Occipital lobe (tissue), 2 donors: ENCODE measurements around the gene YBEY. TPM values are rescaled to one million over a fixed set of nuclear protein-coding genes. Genes with fewer than 3 reads are reported as not detected.
A peak's percentile ranks its signal among the peaks of the same experiment; 100 is the strongest.
"Not testable (repeated sequence)": the region's sequence is repeated elsewhere in the genome, so short reads cannot be mapped to it uniquely, and the experiment has no call there.

Experiments used
- DNase-seq: peaks from one replicate; lab custom pipeline; 2025; lab: John Stamatoyannopoulos, UW
- total RNA-seq: library from RNA; depleted of rRNA; stranded (reverse); fragments of >200 nt; gene quantifications from one replicate; pipeline ENCODE4 v1.2.3, GENCODE V29; 2014

Gene YBEY, protein sequence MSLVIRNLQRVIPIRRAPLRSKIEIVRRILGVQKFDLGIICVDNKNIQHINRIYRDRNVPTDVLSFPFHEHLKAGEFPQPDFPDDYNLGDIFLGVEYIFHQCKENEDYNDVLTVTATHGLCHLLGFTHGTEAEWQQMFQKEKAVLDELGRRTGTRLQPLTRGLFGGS
- total RNA-seq = 11.7 TPM

GRCh38 chr21:46285761-46286647 lies at the start of gene YBEY:
Gene YBEY, plus strand, starts transcription at chr21:46286342. Its CDS starts 572 bp downstream, at chr21:46286914.
- DNase-seq = peak; percentile 89

GRCh38 chr21:46237474-46237873 lies 48.7 kb upstream of the YBEY start:
- DNase-seq = no peak

DNA sequence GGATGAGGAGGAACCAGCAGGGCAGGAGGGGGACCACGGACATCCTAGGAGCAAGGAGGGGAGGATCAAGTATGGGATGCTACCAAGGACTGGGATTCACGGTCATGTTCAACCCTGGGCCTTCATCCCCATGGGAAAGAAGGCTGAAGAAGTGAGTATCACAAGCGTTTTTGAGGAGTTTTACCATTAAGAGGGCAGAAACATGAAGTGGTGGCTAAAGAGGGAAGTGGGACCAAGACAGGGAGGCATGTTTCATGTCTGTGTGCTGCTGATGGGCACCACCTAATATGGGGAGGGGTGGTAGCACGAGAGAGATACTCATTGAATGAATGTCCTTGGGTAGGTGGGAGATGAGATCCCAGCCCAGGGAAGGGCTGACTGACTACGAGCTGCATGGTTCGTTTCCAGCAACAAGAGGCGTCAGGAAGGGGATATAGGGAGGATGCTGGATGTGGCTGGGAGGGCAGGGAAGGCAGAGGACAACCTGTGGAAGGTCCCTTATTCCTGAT lies 46.3 kb upstream of the YBEY start:
- DNase-seq = no peak

GRCh38 chr21:46241577-46241976 lies 44.6 kb upstream of the YBEY start:
- not testable (repeated sequence) for DNase-seq

- DNase-seq = no peak
These were observed 42.8 kb upstream of the YBEY start for GRCh38 chr21:46243325-46243724.

DNA sequence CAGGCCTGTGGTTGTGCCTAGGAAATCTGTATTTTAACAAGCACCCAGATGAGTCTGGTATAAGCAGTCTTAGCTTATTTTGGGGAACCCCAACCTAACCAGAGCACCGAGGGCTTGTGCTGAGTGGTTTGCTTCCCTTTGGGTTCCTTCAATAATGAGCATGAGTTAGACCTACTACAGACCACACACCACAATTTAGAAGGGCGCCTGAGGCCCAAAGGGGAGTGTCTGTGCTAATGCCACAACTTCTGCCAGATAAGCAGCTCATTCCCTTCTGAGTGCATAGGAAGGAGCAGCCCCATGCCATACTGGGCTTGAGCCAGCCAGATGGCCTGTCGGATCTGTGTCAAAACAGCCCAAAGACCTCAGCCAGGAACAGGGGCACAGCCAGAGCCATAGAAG lies 42.2 kb upstream of the YBEY start:
- DNase-seq = no peak

DNA sequence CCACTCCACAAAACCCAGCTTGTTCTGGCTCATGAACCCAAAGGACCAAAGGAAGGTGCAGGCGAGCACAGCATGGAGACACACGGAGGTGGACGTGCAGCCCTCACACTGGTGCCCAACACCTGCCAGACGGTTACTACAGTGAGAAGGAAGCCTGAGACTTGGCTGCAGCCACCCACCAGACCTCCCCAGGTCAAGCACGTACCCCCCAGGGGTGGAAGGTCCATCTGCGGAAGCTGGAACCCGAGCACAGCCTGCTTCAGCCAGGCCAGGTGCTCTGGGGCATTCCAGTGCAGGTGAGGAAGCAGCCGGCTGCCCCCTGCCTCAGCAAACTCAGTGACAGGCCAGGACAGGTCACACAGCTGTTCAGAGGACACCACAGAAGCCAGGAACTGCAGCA lies 41.5 kb upstream of the YBEY start:
- no peak for DNase-seq

DNA sequence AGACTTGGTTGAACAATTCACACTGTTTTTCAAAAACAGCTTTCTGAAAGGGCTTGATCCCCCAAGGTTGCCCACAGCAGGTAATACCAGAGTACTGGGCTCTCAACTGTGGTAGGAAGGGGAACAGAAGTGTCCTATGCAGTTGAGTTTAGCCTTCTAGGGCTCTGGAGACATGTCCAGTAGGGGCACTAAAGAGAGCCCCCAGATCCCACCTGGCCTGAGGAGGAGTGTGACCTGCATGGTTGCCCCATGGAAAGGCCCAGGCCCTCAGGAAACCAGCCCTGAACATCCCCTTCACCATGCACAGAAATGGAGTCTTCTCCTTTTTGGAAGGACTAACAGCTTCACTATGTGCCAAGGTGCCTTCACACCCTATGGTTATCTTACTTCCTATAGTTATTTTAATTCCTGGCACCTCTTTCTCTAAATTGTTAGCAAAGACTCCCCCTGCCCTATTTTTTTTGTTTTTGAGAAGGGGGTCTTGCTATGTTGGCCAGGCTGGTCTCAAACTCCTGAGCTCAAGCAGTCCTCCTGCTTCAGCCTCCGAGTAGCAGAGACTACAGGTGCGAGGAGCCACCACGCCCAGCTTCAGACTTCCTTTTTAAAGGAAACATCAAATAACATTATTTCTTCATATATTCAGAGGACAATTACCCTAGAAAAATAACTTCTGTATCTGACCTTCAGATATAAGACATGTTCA lies 40.8 kb upstream of the YBEY start:
- DNase-seq = no peak

DNA sequence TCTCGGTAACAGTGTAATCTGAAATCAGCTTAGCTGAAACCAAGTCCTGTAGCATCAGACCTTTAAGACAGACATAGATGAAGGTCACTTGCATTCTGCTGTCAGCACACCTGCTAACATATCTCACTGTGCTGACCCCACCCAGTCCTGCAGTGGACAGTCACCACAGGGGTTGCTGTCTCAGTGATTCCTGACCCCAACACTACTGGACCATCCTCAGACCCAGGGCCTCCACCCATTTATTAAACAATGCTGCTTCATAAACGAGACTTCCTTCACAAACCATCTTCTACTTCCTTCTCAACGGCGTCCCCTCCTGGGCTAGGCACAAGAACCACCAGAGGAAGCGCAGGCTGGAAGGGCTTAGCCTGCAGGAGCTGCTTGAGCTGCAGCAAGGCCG lies 39.8 kb upstream of the YBEY start:
- DNase-seq = no peak

- no peak for DNase-seq
These were observed 38.3 kb upstream of the YBEY start for GRCh38 chr21:46247699-46248421.

DNA sequence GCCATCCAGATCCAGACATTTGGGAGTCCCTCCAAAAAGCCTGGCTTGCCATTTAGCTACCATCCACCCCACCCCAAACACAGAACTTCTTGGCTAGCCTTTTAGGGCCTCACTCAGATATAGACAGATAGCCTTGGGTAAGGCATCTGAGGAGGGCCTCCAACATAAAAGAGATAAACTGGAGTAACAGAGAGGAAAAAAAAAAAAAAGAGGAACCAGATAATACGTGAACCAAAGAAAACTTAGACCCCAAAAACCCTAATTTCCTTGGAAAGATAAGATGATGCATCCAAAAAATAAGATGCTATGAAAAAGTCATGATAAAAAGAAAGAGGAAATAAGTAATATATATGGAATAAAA lies 37.7 kb upstream of the YBEY start:
- no peak for DNase-seq

- no peak for DNase-seq
These were observed 37.3 kb upstream of the YBEY start for GRCh38 chr21:46248827-46249226.

DNA sequence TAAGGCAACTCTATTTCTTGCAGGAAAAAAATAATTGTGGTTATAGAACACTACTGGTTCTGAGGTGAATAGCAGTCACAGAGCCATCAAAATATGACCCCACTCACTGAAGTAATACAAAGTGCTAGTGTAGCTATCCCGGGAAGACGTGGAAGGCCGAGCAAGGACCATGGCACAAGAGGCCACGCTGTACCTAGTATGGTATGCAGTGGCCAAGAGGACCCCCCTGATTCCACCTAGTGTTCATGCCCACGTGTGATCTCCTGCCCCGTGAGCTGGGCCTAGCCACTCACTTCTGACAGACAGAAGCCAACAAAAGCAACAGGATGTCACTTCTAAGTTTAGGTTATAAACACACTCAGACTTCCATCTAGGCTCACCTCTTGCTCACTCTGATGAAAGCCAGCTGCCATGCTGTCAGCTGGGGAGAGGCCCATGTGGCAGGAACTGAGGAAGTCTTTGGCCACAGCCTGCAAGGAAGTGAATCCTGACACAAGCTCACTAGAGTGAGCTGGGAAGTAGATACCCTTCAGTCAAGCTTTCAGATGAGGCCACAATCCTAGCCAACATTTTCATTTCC lies 35.9 kb upstream of the YBEY start:
- DNase-seq = no peak

- no peak for DNase-seq
These were observed 33.3 kb upstream of the YBEY start for GRCh38 chr21:46252840-46253239.

- DNase-seq = no peak
These were observed 32.5 kb upstream of the YBEY start for GRCh38 chr21:46253610-46254124.

DNA sequence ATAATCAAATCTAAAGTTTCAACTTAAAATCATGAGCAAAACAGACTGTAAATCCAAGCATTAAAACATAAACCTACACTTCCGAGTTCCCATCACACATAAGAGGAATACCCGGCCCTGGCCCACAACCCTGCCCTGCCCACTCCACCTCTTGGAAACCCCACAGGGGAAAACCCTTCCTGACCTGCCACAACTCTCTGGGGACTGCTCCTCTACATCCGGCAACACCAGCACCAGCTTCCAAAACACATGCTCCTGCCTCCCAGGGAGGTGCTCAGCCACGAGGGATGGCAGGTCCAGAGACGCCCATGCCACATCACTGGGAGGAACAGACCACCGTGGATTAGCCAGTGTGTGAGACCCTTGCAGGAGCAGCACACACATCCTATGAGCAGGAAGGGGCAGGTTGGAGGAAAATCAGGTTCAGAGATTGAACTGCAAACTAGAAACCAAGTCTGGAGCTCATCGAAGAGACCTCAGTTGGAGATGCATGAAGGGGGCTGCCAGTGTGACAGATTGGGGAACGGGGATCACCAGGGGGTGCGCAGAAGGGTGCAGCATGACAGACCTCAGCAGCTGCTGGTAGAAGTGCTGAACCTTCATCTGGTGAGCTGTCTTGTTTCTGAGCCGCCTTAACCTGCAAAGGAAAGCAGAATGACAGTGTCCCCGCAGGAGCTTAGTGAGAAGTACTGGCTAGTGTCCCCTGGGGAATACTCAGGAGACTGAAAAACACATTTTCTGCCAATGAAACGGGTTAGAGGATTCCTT lies 31.8 kb upstream of the YBEY start:
- no peak for DNase-seq

GRCh38 chr21:46255166-46255565 lies 31.0 kb upstream of the YBEY start:
- no peak for DNase-seq

DNA sequence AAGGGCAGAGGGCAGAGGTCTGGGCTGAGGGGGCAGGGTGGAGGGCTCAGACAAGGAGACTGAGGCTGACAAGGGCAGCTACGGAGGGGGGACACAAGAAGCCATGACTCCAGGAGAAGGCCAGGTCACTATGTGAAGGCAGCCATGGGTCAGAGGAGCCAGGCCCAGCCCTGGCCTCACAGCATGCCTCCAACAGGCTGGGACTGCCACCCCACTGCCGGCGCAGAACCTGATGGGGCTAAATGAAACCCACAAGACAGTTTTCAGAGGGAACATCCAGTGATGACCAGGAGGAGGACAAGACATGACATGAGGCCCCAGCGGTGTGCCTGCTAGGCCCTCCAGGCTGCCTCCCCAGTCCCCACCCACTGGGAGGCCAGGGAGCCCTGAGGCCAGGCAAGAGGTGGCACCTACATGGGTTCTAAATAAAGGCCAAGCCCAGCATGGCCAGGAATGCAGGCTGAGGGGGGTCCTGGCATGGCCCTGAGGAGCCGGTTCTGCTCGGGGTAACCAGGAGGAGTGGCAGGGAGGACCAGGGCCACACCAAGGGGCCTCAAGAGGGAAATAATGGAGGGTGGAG lies 30.3 kb upstream of the YBEY start:
- no peak for DNase-seq

DNA sequence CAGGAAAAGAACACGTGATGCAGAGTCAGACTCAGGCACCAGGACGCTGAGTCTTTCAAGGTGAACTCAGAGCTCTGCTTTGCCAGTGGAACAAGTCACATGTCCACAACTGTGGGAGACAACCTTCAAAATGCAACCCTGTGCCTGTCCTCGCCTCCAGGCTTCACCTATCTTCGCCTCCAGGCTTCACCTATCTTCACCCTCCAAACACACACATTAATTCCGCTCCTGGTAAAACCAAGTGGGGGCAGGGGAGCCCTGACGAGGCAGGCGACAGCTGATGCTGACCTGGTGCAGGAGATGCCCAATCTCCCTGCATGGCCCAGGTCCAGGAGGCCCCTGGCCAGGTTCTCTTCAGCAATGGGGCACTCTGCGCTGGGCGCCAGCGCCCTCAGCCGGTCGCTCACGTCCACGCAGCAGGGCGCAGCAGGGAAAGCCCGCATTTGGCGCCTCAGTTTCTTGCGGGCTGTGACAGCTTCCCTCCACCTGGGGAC lies 29.6 kb upstream of the YBEY start:
- DNase-seq = no peak
